ENCODE data around the gene PPP1CB. TPM values are rescaled to one million over a fixed set of nuclear protein-coding genes. Genes with fewer than 3 reads are reported as not detected.

The PPP1CB gene
- total and polyA plus RNA-seq, 9 donors, result 90.9 to 421 (median 272) TPM

DNA sequence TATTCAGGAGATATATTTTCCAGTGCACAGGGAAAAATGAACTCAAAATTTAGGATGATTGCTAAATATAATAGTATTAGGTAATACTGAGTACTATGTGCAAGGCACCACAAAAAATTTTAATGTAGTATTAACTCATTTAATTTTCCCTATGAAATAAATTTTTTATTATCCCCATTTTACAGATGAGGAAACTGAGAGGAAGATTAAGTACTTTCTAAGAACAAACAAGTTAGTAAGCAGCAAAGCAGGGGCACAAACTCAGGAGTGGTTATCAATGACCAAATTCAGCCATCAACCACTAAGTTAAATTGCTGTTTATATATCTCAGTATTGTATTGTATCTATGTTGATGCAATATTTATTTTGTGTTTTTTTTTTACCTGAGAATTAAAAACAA lies 73.2 kb downstream of the PPP1CB start:
- Histone ChIP-seq H3K27me3 (no peaks in the 10 kb centered on the region), H3K36me3 (no peaks in the 10 kb centered on the region), H3K4me3 (no peak overlapping the region), H3K27ac (no peak overlapping the region), H3K9me3 (no peaks in the 10 kb centered on the region), H3K4me1 (ENCODE audit: insufficient read depth) (no peaks in the 10 kb centered on the region)
- DNase-seq, result no peak
- TF ChIP-seq POLR2A (IDR thresholded peaks at IDR 0.05), result no peak
- no peak for TF ChIP-seq EP300 (IDR thresholded peaks at IDR 0.05)
- TF ChIP-seq, protein P1, sequence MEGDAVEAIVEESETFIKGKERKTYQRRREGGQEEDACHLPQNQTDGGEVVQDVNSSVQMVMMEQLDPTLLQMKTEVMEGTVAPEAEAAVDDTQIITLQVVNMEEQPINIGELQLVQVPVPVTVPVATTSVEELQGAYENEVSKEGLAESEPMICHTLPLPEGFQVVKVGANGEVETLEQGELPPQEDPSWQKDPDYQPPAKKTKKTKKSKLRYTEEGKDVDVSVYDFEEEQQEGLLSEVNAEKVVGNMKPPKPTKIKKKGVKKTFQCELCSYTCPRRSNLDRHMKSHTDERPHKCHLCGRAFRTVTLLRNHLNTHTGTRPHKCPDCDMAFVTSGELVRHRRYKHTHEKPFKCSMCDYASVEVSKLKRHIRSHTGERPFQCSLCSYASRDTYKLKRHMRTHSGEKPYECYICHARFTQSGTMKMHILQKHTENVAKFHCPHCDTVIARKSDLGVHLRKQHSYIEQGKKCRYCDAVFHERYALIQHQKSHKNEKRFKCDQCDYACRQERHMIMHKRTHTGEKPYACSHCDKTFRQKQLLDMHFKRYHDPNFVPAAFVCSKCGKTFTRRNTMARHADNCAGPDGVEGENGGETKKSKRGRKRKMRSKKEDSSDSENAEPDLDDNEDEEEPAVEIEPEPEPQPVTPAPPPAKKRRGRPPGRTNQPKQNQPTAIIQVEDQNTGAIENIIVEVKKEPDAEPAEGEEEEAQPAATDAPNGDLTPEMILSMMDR (IDR thresholded peaks at IDR 0.05), result no peak
- intact Hi-C loops (cut with DNase I), result no loop called here

DNA sequence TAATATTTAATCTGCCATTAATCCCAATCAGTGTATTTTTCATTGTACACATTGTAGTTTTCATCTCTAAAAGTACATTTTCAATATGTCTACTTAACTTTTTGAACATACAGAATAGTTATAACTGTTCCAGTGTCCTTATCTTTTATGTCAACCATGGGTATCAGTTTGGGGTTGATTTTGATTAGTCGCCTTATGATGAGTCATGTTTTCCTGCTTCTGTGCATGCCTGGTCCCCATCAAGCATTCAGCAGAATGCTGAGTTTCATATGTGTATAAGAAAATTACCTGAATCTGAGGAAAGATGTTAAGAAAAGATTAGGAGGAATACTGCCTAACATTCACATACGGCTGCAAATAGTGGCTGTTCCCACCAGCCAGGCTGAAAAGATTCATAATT lies 76.8 kb downstream of the PPP1CB start:
- H3K9me3 ChIP-seq, result no peaks in the 10 kb centered on the region
- no peak for DNase-seq
- H3K4me3 ChIP-seq, result no peak overlapping the region
- no peak overlapping the region for H3K27ac ChIP-seq
- no peaks in the 10 kb centered on the region for H3K27me3 ChIP-seq
- 88 to 93% (median 90%) methylated on average over 2 of the region's 2 CpGs for WGBS, 3 donors
- H3K36me3 ChIP-seq, result no peaks in the 10 kb centered on the region
- intact Hi-C loops (cut with DNase I), result no loop called here
- TF ChIP-seq, protein P1 (IDR thresholded peaks at IDR 0.05), result no peak
- TF ChIP-seq EP300 (IDR thresholded peaks at IDR 0.05), result no peak
- TF ChIP-seq POLR2A (IDR thresholded peaks at IDR 0.05), result no peak
- H3K4me1 ChIP-seq (ENCODE audit: insufficient read depth), result no peaks in the 10 kb centered on the region

DNA sequence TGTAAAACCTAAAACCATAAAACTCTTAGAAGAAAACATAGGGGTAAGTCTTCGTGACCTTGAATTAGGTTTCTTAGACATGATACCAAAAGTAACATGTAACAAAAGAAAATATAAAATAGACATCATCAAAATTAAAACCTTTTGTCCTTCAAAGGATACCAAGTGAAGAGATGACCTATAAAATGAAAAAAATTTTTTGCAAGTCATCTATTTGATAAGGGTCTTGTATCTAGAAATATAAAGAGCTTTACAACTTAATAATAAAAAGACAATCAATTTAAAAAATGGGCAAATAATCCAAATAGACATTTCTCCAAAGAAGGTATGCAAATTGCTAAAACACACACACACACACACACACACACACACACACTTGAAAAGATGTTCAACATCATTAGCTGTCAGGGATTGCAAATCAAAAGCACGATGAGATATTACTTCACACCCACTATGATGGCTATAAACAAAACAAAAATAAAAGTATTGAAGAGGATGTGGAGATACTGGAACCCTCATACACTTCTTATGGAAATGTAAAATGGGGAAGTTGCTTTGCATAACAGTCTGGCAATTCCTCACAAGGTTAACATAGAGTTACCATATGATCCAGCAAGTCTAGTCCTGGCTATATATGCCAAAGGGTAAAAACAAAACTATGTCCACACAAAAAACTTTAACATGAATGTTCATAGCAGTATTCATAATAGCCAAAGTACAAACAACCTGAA lies 82.3 kb downstream of the PPP1CB start:
- Histone ChIP-seq H3K27me3 (no peaks in the 10 kb centered on the region), H3K4me3 (no peak overlapping the region), H3K9me3 (no peaks in the 10 kb centered on the region), H3K4me1 (ENCODE audit: insufficient read depth) (no peaks in the 10 kb centered on the region), H3K36me3 (no peaks in the 10 kb centered on the region), H3K27ac (no peak overlapping the region)
- intact Hi-C loops (cut with DNase I), result no loop called here
- 86 to 93% (median 88%) methylated on average over 2 of the region's 2 CpGs for WGBS, 3 donors
- DNase-seq, result no peak
- TF ChIP-seq POLR2A (IDR thresholded peaks at IDR 0.05) (no peak), EP300 (IDR thresholded peaks at IDR 0.05) (no peak)
- TF ChIP-seq, protein P1 (IDR thresholded peaks at IDR 0.05), result no peak

DNA sequence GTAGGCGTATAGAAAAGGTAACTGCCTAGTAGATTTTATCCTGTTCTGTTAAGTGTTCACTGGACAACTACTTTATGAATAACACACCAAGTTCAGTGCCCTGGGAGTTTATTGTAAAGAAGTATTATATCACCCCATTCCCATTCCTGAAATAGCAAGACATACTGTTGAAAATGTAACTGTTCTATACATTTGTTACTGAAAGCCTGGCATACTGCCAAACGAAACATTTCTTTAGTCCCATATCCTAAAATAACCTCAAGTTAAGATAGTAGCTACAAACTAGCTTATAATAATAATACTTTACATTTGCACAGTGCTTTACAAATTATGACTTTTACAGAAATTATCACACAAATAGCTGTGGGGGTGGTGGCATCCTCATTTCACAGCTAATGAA lies 84.2 kb downstream of the PPP1CB start:
- TF ChIP-seq, protein P1 (IDR thresholded peaks at IDR 0.05), result no peak
- no peak for TF ChIP-seq EP300 (IDR thresholded peaks at IDR 0.05)
- TF ChIP-seq POLR2A (IDR thresholded peaks at IDR 0.05), result no peak
- WGBS, 3 donors, result 20 to 42% (median 24%) methylated on average over 2 of the region's 2 CpGs
- H3K4me3 ChIP-seq, result no peak overlapping the region
- no peaks in the 10 kb centered on the region for H3K27me3 ChIP-seq
- H3K4me1 ChIP-seq (ENCODE audit: insufficient read depth), result no peaks in the 10 kb centered on the region
- H3K36me3 ChIP-seq, result no peaks in the 10 kb centered on the region
- H3K27ac ChIP-seq, result no peak overlapping the region
- DNase-seq, result no peak
- H3K9me3 ChIP-seq, result no peaks in the 10 kb centered on the region
- intact Hi-C loops (cut with DNase I), result no loop called here

All from ovary (tissue), 9 donors.